HL-60 (cell line): ENCODE measurements around the gene SMC1B.

Source experiments
- DNase-seq, 2 experiments: peaks; one replicate each; pipeline ENCODE4 v3.0.0-alpha.2; 2010 to 2020; ENCODE audit warnings: low read depth in 1 of 2, low spot score in 1 of 2
- H3K27ac ChIP-seq: fragments of 250-450 bp; sonication (Bioruptor Pico); replicated peaks from 2 replicates; pipeline ENCODE4 v1.5.1; 2020; ENCODE audit warnings: mild to moderate bottlenecking, moderate library complexity
- H3K27me3 ChIP-seq: fragments of 250-450 bp; sonication (Bioruptor Pico); 2 replicates; pipeline ENCODE4 v1.5.1; 2021; ENCODE audit warnings: mild to moderate bottlenecking, moderate library complexity; ENCODE audit not compliant: insufficient read depth, poor library complexity, severe bottlenecking
- H3K4me3 ChIP-seq: replicated peaks from 2 replicates; pipeline ENCODE4 v1.5.1; 2011; ENCODE audit warnings: mild to moderate bottlenecking, control low read depth, low read length; ENCODE audit not compliant: insufficient read depth
- CTCF ChIP-seq: IDR thresholded peaks from one replicate; pipeline ENCODE4 v1.5.1; 2011; ENCODE audit warnings: low read length, control low read depth, inconsistent platforms; ENCODE audit not compliant: insufficient read depth
- GABPA ChIP-seq: IDR thresholded peaks from 2 replicates; pipeline ENCODE4 v1.6.1; 2012; ENCODE audit warnings: low read depth
- POLR2AphosphoS5 ChIP-seq: IDR thresholded peaks from 2 replicates; pipeline ENCODE4 v1.6.1; 2012; ENCODE audit warnings: low read depth
- REST ChIP-seq: IDR thresholded peaks from 2 replicates; pipeline ENCODE4 v1.6.1; 2012; ENCODE audit warnings: low read depth; ENCODE audit not compliant: insufficient replicate concordance
- SPI1 ChIP-seq: IDR thresholded peaks from 2 replicates; pipeline ENCODE4 v1.6.1; 2012; ENCODE audit warnings: low read depth, mild to moderate bottlenecking, borderline replicate concordance

SMC1B gene

GRCh38 chr22:45425101-45425500 is 11.7 kb upstream of the SMC1B start:
- Histone ChIP-seq H3K27me3 (no peaks in the 10 kb centered on the region), H3K27ac (peak overlapping the region; percentile 50; the same call in 1 of the 2 replicates), H3K4me3 (no peak overlapping the region)
- no peak for DNase-seq
- TF ChIP-seq POLR2AphosphoS5 (no peak), GABPA (no peak), CTCF (no peak), SPI1 (no peak), REST (no peak)

DNA sequence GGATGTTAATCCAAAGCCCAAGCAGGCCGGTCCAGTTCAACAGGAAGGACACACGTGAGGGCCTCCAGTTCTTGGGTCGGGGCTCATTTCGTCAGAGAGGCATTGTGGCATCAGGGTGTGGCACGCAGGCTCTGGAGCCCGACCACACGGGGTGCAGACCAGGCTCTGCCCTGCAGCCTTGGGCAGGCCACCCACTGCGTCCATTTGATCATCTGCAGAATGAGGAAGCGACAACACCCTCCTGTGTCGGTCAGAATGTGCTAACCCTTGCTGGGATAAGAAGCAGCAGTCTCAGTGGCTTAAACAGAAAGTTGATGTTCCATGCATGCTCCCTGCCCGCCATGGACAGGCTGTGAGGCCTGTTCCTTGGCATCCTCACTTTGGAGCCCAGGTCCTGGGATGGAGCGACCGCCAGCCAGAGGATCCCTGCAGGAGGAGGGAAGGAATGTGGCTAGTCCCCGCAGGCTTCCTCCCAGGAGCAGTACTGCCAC is 10.9 kb upstream of the SMC1B start:
- Histone ChIP-seq H3K27me3 (no peaks in the 10 kb centered on the region), H3K4me3 (no peak overlapping the region), H3K27ac (peak overlapping the region; percentile 50)
- TF ChIP-seq GABPA = no peak
- peak; percentile 73; the same call in 1 of the 2 replicates for TF ChIP-seq SPI1
- TF ChIP-seq CTCF = no peak
- TF ChIP-seq POLR2AphosphoS5 = no peak
- TF ChIP-seq REST = no peak
- DNase-seq = peak; percentile 62 to 81

- no peak overlapping the region for H3K27ac ChIP-seq
- H3K27me3 ChIP-seq = no peaks in the 10 kb centered on the region
- DNase-seq = no peak
- TF ChIP-seq REST (no peak), SPI1 (no peak), GABPA (no peak), CTCF (no peak), POLR2AphosphoS5 (no peak)
- H3K4me3 ChIP-seq = no peak overlapping the region
Measured at GRCh38 chr22:45423524-45423923, 10.1 kb upstream of the SMC1B start.
